ENCODE data around the gene MYH8. TPM values are rescaled to one million over a fixed set of nuclear protein-coding genes. Genes with fewer than 3 reads are reported as not detected.
A peak's percentile ranks its signal among the peaks of the same experiment; 100 is the strongest.

The MYH8 gene
- total RNA-seq, 1 donor from 2014 or later: not detected

GRCh38 chr17:10421211-10421610 is 539 bp downstream of the MYH8 start:
- Histone ChIP-seq H3K79me2 (ENCODE audit: insufficient read depth, low read length) (no peaks in the 10 kb centered on the region), H3K27me3 (ENCODE audit: insufficient read depth, low read length) (no peaks in the 10 kb centered on the region), H3K4me1 (ENCODE audit: insufficient read depth, low read length) (no peaks in the 10 kb centered on the region), H3K4me3 (ENCODE audit: insufficient read depth, low read depth, low read length) (no peak overlapping the region), H3K36me3 (ENCODE audit: insufficient read depth, low read length) (no peaks in the 10 kb centered on the region), H4K20me1 (ENCODE audit: insufficient read depth, low read length) (no peaks in the 10 kb centered on the region), H2AFZ (ENCODE audit: low read depth, low read length) (no peak overlapping the region), H3K9ac (ENCODE audit: low read length) (no peak overlapping the region), H3K27ac (ENCODE audit: low read depth, low read length) (no peak overlapping the region), H3K4me2 (ENCODE audit: low read length) (no peak overlapping the region), H3K9me3 (ENCODE audit: insufficient read depth, low read depth, low read length) (no peaks in the 10 kb centered on the region)
- no peak for FAIRE-seq
- H3K36me3 Mint-ChIP-seq (ENCODE audit: low read depth, unreplicated experiment): no peaks in the 10 kb centered on the region
- no peaks in the 10 kb centered on the region for H3K27me3 Mint-ChIP-seq (ENCODE audit: low read depth, unreplicated experiment)
- H3K4me1 Mint-ChIP-seq (ENCODE audit: low read depth, unreplicated experiment): peaks cover 12% of the 10 kb centered on the region
- no peak overlapping the region for H3K4me3 Mint-ChIP-seq (ENCODE audit: unreplicated experiment)
- peaks cover 4% of the 10 kb centered on the region for H3K9me3 Mint-ChIP-seq (ENCODE audit: unreplicated experiment)
- H3K27ac Mint-ChIP-seq (ENCODE audit: unreplicated experiment): no peak overlapping the region
- TF ChIP-seq EZH2 (IDR thresholded peaks at IDR 0.05; ENCODE audit: insufficient read depth, low read length): no peak
- no peak for TF ChIP-seq CTCF (IDR thresholded peaks at IDR 0.05; ENCODE audit: insufficient read depth, low read depth, low read length)
- no peak for DNase-seq (ENCODE audit: low read depth)

- TF ChIP-seq EZH2 (IDR thresholded peaks at IDR 0.05; ENCODE audit: insufficient read depth, low read length): no peak
- no peak for TF ChIP-seq CTCF (IDR thresholded peaks at IDR 0.05; ENCODE audit: insufficient read depth, low read depth, low read length)
- DNase-seq (ENCODE audit: low read depth) (no peak), FAIRE-seq (no peak)
- peaks cover 12% of the 10 kb centered on the region for H3K4me1 Mint-ChIP-seq (ENCODE audit: low read depth, unreplicated experiment)
- no peak overlapping the region for H3K9ac ChIP-seq (ENCODE audit: low read length)
- peaks cover 4% of the 10 kb centered on the region for H3K9me3 Mint-ChIP-seq (ENCODE audit: unreplicated experiment)
- no peaks in the 10 kb centered on the region for H4K20me1 ChIP-seq (ENCODE audit: insufficient read depth, low read length)
- no peak overlapping the region for H3K4me3 Mint-ChIP-seq (ENCODE audit: unreplicated experiment)
- no peaks in the 10 kb centered on the region for H3K36me3 Mint-ChIP-seq (ENCODE audit: low read depth, unreplicated experiment)
- H2AFZ ChIP-seq (ENCODE audit: low read depth, low read length): no peak overlapping the region
- peak overlapping the region; percentile 37 for H3K27ac Mint-ChIP-seq (ENCODE audit: unreplicated experiment)
- no peak overlapping the region for H3K4me2 ChIP-seq (ENCODE audit: low read length)
- no peak overlapping the region for H3K27ac ChIP-seq (ENCODE audit: low read depth, low read length)
- H3K36me3 ChIP-seq (ENCODE audit: insufficient read depth, low read length): no peaks in the 10 kb centered on the region
- H3K27me3 Mint-ChIP-seq (ENCODE audit: low read depth, unreplicated experiment): no peaks in the 10 kb centered on the region
- H3K4me3 ChIP-seq (ENCODE audit: insufficient read depth, low read depth, low read length): no peak overlapping the region
- no peaks in the 10 kb centered on the region for H3K27me3 ChIP-seq (ENCODE audit: insufficient read depth, low read length)
- no peaks in the 10 kb centered on the region for H3K4me1 ChIP-seq (ENCODE audit: insufficient read depth, low read length)
- no peaks in the 10 kb centered on the region for H3K9me3 ChIP-seq (ENCODE audit: insufficient read depth, low read depth, low read length)
- no peaks in the 10 kb centered on the region for H3K79me2 ChIP-seq (ENCODE audit: insufficient read depth, low read length)
Observed at GRCh38 chr17:10420811-10421210, 939 bp downstream of the MYH8 start.

GRCh38 chr17:10417431-10417830 is 4.3 kb downstream of the MYH8 start:
- H3K36me3 Mint-ChIP-seq (ENCODE audit: low read depth, unreplicated experiment): no peaks in the 10 kb centered on the region
- no peak for FAIRE-seq
- H3K9me3 Mint-ChIP-seq (ENCODE audit: unreplicated experiment): peaks cover 2% of the 10 kb centered on the region
- no peak overlapping the region for H3K27ac Mint-ChIP-seq (ENCODE audit: unreplicated experiment)
- Histone ChIP-seq H3K27ac (ENCODE audit: low read depth, low read length) (no peak overlapping the region), H3K9ac (ENCODE audit: low read length) (no peak overlapping the region), H3K27me3 (ENCODE audit: insufficient read depth, low read length) (no peaks in the 10 kb centered on the region), H3K4me3 (ENCODE audit: insufficient read depth, low read depth, low read length) (no peak overlapping the region), H3K9me3 (ENCODE audit: insufficient read depth, low read depth, low read length) (no peaks in the 10 kb centered on the region), H2AFZ (ENCODE audit: low read depth, low read length) (no peak overlapping the region), H3K4me2 (ENCODE audit: low read length) (no peak overlapping the region), H3K79me2 (ENCODE audit: insufficient read depth, low read length) (no peaks in the 10 kb centered on the region), H3K36me3 (ENCODE audit: insufficient read depth, low read length) (no peaks in the 10 kb centered on the region), H3K4me1 (ENCODE audit: insufficient read depth, low read length) (no peaks in the 10 kb centered on the region), H4K20me1 (ENCODE audit: insufficient read depth, low read length) (no peaks in the 10 kb centered on the region)
- H3K27me3 Mint-ChIP-seq (ENCODE audit: low read depth, unreplicated experiment): no peaks in the 10 kb centered on the region
- H3K4me1 Mint-ChIP-seq (ENCODE audit: low read depth, unreplicated experiment): peaks cover 12% of the 10 kb centered on the region
- no peak overlapping the region for H3K4me3 Mint-ChIP-seq (ENCODE audit: unreplicated experiment)
- no peak for DNase-seq (ENCODE audit: low read depth)
- TF ChIP-seq EZH2 (IDR thresholded peaks at IDR 0.05; ENCODE audit: insufficient read depth, low read length): no peak
